Measurements from ENCODE around the gene CACFD1.

Gene CACFD1

DNA sequence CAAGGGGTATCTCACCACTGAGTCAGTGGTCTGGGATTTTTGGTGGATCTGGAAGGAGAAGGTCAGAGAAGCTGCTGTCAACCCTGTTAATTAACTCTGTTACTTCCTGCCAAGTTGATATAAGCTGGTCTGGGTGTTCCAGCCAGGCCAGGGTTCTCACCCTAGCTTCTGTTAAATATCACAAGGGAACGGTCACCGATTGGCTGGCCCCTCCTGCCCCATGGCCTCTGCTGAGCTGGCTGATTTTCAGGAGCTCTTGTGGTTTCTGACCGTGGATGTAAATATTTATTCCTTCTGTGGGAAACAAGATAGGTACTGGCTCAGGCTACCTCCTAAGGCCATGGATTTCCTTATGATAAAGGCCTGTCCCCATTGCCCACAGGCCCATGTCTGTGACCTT, 36.6 kb upstream of the CACFD1 start:
- H3K4me3 ChIP-seq (ENCODE audit: low read depth, low read length) = no peak overlapping the region
- no peak for DNase-seq (ENCODE audit: low read depth)
- TF ChIP-seq, protein P1, sequence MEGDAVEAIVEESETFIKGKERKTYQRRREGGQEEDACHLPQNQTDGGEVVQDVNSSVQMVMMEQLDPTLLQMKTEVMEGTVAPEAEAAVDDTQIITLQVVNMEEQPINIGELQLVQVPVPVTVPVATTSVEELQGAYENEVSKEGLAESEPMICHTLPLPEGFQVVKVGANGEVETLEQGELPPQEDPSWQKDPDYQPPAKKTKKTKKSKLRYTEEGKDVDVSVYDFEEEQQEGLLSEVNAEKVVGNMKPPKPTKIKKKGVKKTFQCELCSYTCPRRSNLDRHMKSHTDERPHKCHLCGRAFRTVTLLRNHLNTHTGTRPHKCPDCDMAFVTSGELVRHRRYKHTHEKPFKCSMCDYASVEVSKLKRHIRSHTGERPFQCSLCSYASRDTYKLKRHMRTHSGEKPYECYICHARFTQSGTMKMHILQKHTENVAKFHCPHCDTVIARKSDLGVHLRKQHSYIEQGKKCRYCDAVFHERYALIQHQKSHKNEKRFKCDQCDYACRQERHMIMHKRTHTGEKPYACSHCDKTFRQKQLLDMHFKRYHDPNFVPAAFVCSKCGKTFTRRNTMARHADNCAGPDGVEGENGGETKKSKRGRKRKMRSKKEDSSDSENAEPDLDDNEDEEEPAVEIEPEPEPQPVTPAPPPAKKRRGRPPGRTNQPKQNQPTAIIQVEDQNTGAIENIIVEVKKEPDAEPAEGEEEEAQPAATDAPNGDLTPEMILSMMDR (IDR thresholded peaks at IDR 0.05; ENCODE audit: low read depth, low read length, missing control alignments) = no peak

DNA sequence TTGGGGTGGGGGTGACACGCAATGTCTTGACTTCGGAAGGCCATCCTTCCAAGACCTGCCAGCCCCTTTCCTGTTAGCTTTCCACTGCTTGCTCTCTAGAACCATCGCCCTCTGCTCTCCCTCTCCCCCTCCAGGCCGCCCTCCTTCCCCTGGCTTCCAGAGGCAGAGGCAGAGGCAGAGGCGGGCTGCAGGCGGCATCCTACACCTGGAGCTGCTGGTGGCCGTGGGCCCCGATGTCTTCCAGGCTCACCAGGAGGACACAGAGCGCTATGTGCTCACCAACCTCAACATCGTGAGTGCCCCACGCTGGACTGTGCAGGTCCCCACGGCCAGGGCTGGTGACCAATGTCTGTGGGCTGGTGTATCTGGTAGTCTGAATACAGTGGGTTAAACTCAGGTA, 35.6 kb upstream of the CACFD1 start:
- DNase-seq (ENCODE audit: low read depth) = no peak
- TF ChIP-seq, protein P1 (IDR thresholded peaks at IDR 0.05; ENCODE audit: low read depth, low read length, missing control alignments) = no peak
- H3K4me3 ChIP-seq (ENCODE audit: low read depth, low read length) = no peak overlapping the region

DNA sequence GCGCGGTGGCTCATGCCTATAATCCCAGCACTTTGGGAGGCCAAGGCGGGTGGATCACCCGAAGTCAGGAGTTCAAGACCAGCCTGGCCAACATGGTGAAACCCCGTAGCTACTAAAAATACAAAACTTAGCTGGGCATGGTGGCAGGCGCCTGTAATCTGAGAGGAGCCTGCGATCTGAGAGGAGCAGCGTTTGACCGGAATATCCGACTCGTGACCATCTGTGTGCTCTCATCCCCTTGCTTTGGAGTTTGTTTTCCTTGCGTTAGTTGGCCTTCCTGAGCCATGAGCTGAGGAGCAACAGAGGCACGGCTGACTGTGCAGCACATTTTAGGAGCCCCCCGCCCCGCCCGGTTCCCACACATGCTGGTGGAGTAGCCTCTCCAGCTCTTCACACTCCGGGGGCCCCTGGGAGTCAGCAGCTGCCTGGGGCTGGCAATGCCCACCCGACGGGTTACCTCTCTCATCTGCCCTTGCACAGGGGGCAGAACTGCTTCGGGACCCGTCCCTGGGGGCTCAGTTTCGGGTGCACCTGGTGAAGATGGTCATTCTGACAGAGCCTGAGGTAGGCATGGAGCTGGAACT, 34.6 kb upstream of the CACFD1 start:
- TF ChIP-seq, protein P1 (IDR thresholded peaks at IDR 0.05; ENCODE audit: low read depth, low read length, missing control alignments) = no peak
- DNase-seq (ENCODE audit: low read depth) = no peak
- H3K4me3 ChIP-seq (ENCODE audit: low read depth, low read length) = no peak overlapping the region

DNA sequence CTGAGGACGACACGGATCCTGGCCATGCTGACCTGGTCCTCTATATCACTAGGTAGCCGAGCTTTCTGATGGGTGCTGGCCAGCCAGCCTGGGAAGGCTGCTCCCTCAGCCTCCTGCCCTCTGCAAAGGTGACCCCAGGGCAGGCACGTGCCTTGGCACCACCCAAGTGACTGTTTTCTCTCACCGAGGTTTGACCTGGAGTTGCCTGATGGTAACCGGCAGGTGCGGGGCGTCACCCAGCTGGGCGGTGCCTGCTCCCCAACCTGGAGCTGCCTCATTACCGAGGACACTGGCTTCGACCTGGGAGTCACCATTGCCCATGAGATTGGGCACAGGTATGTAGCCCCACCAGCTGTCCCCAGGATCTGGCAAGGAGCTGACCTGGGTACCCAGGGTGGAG, 33.8 kb upstream of the CACFD1 start:
- H3K4me3 ChIP-seq (ENCODE audit: low read depth, low read length) = no peak overlapping the region
- TF ChIP-seq, protein P1 (IDR thresholded peaks at IDR 0.05; ENCODE audit: low read depth, low read length, missing control alignments) = no peak
- no peak for DNase-seq (ENCODE audit: low read depth)

DNA sequence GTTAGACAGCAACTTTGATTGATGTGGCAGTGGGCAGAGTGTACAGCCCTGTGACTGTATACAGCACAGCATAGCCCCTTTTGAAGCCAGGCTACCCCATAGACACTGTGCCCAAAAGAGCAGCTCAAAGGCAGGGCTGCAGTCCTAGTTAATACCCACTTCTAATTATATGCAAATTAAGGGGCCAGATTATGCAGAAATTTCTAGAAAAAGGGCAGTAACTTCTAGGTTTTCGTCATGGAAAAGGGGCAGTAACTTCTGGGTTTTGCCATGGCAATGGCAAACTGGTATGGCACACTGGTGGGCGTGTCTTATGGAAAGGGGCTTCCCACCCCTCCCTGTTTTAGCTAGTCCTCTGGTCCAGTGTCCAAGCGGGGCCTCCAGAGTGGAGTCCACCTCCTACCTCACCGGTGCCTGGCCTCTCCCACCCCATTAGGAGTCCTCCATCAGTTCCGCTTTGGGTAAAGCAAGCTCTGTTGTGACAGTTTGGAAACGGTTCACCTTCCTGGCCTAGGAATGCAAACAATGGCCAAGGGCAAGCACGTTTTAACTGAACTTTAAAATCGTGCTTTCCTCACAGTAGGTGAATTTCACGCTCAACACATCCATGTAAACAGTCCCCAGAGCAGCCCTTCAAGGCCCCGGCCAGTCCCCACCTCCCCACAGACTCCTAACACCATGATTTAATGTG, 32.0 kb upstream of the CACFD1 start:
- H3K4me3 ChIP-seq (ENCODE audit: low read depth, low read length) = no peak overlapping the region
- DNase-seq (ENCODE audit: low read depth) = no peak
- TF ChIP-seq, protein P1 (IDR thresholded peaks at IDR 0.05; ENCODE audit: low read depth, low read length, missing control alignments) = no peak

DNA sequence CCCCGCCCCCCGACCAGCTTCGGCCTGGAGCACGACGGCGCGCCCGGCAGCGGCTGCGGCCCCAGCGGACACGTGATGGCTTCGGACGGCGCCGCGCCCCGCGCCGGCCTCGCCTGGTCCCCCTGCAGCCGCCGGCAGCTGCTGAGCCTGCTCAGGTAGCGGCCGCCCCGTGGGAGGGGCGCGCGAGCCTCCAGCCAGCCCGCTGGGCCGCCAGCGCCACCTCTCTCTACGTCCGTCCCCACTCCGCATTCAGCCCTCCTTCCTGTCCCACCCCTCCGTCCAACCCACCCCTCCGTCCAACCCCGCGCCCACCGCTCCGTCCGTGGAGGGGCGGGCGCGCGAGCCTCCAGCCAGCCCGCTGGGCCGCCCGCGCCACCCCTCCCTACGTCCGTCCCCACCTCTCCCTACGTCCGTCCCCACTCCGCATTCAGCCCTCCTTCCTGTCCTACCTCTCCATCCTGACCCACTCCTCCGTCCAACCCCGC, 31.1 kb upstream of the CACFD1 start:
- TF ChIP-seq, protein P1 (IDR thresholded peaks at IDR 0.05; ENCODE audit: low read depth, low read length, missing control alignments) = no peak
- DNase-seq (ENCODE audit: low read depth) = no peak
- H3K4me3 ChIP-seq (ENCODE audit: low read depth, low read length) = no peak overlapping the region; the same call in 1 of the 2 replicates

DNA sequence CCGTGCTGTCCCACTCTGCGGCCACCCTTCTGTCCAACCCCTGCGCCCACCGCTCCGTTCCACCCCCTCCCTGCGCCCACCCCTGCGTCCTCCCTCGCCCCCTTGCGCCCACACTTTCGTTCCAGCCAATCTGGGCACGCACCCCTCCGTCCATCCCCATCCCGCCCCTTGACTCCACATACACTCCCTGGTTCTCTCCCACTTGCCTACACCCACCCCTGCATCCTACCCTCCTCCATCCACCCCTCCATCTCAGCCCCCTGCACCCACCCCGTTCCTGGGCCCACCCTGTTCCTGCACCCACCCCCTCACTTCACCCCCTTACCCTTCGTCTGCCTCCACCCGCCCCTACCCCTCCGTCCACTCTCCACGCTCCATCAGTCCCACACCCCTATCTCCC, 30.6 kb upstream of the CACFD1 start:
- TF ChIP-seq, protein P1 (IDR thresholded peaks at IDR 0.05; ENCODE audit: low read depth, low read length, missing control alignments) = no peak

More for the DNA sequence above, 30.6 kb upstream of the CACFD1 start:
- H3K4me3 ChIP-seq (ENCODE audit: low read depth, low read length) = no peak overlapping the region
- DNase-seq (ENCODE audit: low read depth) = no peak
